ENCODE measurements around the gene TMEM259. TPM values are rescaled to one million over a fixed set of nuclear protein-coding genes. Genes with fewer than 3 reads are reported as not detected.

The TMEM259 gene
- total and polyA plus RNA-seq, 2 of the 13 experiments (the other 11 are each of a cell fraction or from before 2014, with no cell fraction given), result 64.7 to 164 TPM

GRCh38 chr19:1001538-1002166 lies 19.3 kb downstream of the TMEM259 start (continued):
- TF ChIP-seq ZHX2 (IDR thresholded peaks at IDR 0.05; ENCODE audit: low read depth), result no peak
- no peak for TF ChIP-seq ZHX2 (CRISPR knock-in tag; IDR thresholded peaks at IDR 0.05; ENCODE audit: borderline replicate concordance)
- TF ChIP-seq HHEX (CRISPR knock-in tag; IDR thresholded peaks at IDR 0.05), result no peak
- TF ChIP-seq, protein P1, sequence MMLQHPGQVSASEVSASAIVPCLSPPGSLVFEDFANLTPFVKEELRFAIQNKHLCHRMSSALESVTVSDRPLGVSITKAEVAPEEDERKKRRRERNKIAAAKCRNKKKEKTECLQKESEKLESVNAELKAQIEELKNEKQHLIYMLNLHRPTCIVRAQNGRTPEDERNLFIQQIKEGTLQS (CRISPR knock-in tag; IDR thresholded peaks at IDR 0.05), result no peak
- no peak for TF ChIP-seq NBN (conservative IDR thresholded peaks at IDR 0.05)
- TF ChIP-seq NFE2 (CRISPR knock-in tag; IDR thresholded peaks at IDR 0.05), result no peak
- peak; percentile 62; the same call in 1 of the 2 replicates for TF ChIP-seq KDM2A (CRISPR knock-in tag; IDR thresholded peaks at IDR 0.05; ENCODE audit: borderline replicate concordance, low read depth)
- TF ChIP-seq HOXA7 (CRISPR knock-in tag; IDR thresholded peaks at IDR 0.05), result no peak
- peak; percentile 70 for TF ChIP-seq RBM39 (IDR thresholded peaks at IDR 0.05; ENCODE audit: low read depth, low read length, poor library complexity, severe bottlenecking)
- no peak for TF ChIP-seq ATF1 (CRISPR knock-in tag; IDR thresholded peaks at IDR 0.05)
- no peak for TF ChIP-seq CEBPZ (IDR thresholded peaks at IDR 0.05; ENCODE audit: low read length)
- TF ChIP-seq ZNF501 (CRISPR knock-in tag; IDR thresholded peaks at IDR 0.05), result no peak
- TF ChIP-seq NKX3-1 (CRISPR knock-in tag; IDR thresholded peaks at IDR 0.05), result no peak
- TF ChIP-seq CHD2 (IDR thresholded peaks at IDR 0.05; ENCODE audit: low read depth, low read length), result 0 out of 2 replicates have a peak, but pooled peaks have one; percentile 30
- no peak for TF ChIP-seq BCL6 (CRISPR knock-in tag; IDR thresholded peaks at IDR 0.05)
- no peak for TF ChIP-seq ZNF879 (CRISPR knock-in tag; IDR thresholded peaks at IDR 0.05)
- TF ChIP-seq ZNF232 (CRISPR knock-in tag; IDR thresholded peaks at IDR 0.05; ENCODE audit: borderline replicate concordance), result no peak
- TF ChIP-seq, protein P2, sequence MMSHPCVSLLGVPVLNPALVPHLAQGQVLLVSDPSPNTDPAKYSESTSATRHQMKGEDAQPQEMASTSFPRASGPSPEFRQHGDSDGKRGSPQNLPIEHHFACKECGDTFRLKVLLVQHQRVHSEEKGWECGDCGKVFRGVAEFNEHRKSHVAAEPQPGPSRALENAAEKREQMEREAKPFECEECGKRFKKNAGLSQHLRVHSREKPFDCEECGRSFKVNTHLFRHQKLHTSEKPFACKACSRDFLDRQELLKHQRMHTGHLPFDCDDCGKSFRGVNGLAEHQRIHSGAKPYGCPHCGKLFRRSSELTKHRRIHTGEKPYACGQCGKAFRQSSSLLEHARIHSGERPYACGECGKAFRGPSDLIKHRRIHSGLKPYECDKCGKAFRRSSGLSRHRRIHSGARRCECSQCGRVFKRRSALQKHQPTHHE (CRISPR knock-in tag; IDR thresholded peaks at IDR 0.05; ENCODE audit: borderline replicate concordance), result no peak
- TF ChIP-seq ZNF564 (CRISPR knock-in tag; IDR thresholded peaks at IDR 0.05), result no peak
- no peak for TF ChIP-seq ZMAT3 (CRISPR knock-in tag; conservative IDR thresholded peaks at IDR 0.05)
- no peak for TF ChIP-seq ZNF10 (CRISPR knock-in tag; IDR thresholded peaks at IDR 0.05; ENCODE audit: borderline replicate concordance, low read depth)

Measured in HepG2 (cell line).